D721Med (cell line): Measurements from ENCODE around the gene CHSY3.
A peak's percentile ranks its signal among the peaks of the same experiment; 100 is the strongest.

Source experiments
- DNase-seq: peaks from one replicate; pipeline ENCODE4 v3.0.0; 2011; ENCODE audit warnings: low spot score; ENCODE audit not compliant: insufficient read length
- FAIRE-seq: peaks from 2 replicates; lab custom pipeline; 2011; peaks lifted over from hg19 to GRCh38; lab: Jason Lieb, UNC
- TF ChIP-seq, protein P1 (sequence below): IDR thresholded peaks from 2 replicates; pipeline ENCODE4 v1.5.1; 2012; ENCODE audit warnings: mild to moderate bottlenecking, control low read depth; ENCODE audit not compliant: insufficient read depth; ENCODE audit errors: missing control alignments

CHSY3 gene

DNA sequence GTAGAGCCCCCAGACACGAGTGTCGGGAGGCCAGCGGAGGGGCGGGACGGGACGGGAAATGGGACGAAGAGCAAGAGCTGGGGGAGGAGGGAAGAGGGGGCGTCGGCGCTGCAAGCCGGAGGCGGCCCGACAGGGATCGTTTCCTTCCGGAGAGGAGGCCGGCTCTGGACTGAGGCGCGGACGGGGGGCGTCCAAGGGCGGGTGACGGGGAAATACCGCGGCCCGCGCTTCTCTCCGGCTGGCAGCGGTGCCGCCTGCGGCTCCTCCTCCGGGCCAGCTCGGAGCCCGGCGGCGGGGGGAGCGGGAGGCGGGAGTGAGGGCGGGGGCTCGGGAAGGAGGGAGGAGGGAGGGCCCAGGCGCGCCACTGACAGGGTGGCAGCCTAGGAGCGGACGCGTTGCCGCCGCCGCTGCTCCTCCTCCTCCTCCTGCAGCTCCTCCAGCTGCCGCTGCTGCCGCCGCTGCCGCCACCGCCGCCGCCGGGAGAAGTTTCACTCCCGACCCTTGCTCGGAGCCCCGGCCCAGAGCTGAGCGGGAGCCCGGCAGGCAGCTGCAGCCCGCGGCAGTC, at the start of gene CHSY3:
CHSY3 (plus strand) TSS at position 364 of the 565 bp plus-strand sequence.
- DNase-seq (peak; percentile 44), FAIRE-seq (no peak)
- TF ChIP-seq, protein P1, sequence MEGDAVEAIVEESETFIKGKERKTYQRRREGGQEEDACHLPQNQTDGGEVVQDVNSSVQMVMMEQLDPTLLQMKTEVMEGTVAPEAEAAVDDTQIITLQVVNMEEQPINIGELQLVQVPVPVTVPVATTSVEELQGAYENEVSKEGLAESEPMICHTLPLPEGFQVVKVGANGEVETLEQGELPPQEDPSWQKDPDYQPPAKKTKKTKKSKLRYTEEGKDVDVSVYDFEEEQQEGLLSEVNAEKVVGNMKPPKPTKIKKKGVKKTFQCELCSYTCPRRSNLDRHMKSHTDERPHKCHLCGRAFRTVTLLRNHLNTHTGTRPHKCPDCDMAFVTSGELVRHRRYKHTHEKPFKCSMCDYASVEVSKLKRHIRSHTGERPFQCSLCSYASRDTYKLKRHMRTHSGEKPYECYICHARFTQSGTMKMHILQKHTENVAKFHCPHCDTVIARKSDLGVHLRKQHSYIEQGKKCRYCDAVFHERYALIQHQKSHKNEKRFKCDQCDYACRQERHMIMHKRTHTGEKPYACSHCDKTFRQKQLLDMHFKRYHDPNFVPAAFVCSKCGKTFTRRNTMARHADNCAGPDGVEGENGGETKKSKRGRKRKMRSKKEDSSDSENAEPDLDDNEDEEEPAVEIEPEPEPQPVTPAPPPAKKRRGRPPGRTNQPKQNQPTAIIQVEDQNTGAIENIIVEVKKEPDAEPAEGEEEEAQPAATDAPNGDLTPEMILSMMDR: no peak

GRCh38 chr5:129856325-129856724, 47.9 kb upstream of the CHSY3 start:
- TF ChIP-seq, protein P1: no peak
- DNase-seq (no peak), FAIRE-seq (no peak)

DNA sequence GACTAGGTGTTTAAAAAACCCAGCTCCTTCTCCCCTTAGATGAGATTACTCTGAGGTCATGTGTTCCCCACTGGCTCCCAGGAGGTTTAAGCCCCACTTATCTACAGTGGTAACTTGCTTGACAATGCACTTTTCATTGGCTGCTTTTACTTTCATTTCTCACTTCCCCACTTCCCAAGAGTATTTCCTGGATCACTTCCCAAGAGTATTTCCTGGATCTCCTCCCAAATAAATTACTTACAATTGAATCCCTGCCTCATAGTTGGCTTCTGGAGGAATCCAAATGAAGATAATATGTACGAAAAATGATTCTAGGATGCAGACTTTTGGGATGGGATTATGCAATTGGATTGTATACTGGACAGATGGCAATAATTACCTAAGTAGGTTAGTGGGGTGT, 47.1 kb upstream of the CHSY3 start:
- no peak for DNase-seq
- no peak for FAIRE-seq
- TF ChIP-seq, protein P1: no peak

GRCh38 chr5:129858131-129858675, 46.1 kb upstream of the CHSY3 start:
- no peak for FAIRE-seq
- DNase-seq: no peak
- TF ChIP-seq, protein P1: no peak

GRCh38 chr5:129884322-129884721, 19.9 kb upstream of the CHSY3 start:
- TF ChIP-seq, protein P1: no peak
- FAIRE-seq: no peak
- no peak for DNase-seq

DNA sequence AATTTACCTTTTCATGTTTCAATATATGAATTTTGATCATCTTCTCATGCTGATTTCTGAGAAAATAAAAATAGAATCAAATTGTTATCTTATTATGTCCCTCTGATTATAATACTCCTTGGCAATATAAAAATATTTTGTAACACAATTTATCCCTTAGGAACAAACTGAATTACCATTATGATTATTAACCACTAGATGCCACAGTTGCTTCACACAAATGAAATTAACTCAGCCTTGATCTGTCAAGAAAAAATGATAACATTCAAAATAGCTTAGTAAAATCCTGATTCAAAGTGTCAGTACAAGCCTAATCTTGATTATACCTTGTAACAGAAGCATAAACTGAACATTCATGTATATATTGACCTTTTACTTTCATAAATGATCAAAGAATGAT, 4.8 kb upstream of the CHSY3 start:
- FAIRE-seq (peak; percentile 88), DNase-seq (no peak)
- TF ChIP-seq, protein P1: peak; percentile 51

DNA sequence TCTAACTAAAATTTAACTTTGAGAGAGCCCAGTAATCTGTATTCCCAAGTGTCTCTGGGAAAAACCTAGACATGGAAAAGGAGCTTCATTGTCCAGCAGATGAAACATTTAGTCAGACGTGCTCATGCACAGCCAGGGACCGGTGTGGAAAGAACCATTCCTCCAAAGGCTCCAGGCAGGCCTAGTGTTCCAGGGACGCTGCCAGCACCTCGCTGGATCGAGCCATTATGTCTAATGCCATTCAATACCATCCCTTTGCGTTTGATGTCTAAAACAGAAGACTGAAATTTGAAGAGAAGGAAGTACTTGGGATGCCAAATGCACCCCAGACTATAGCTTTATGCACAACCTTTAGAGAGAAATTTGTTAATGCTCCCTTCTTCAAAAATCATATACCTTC, 1.4 kb upstream of the CHSY3 start:
- no peak for FAIRE-seq
- DNase-seq: no peak
- TF ChIP-seq, protein P1: no peak
